Calu3 (cell line): ENCODE results near the gene PLBD2. TPM values are rescaled to one million over a fixed set of nuclear protein-coding genes. Genes with fewer than 3 reads are reported as not detected.

Experiments
- BruUV-seq: library from RNA; stranded (reverse); fragments of 400-500 nt; replicated peaks from 2 replicates; lab custom pipeline; 2021; lab: Mats Ljungman, UMichigan
- CTCF ChIA-PET: fragments of 300-600 bp; sonication (Branson Sonifier 250); formaldehyde crosslinking; loops from one replicate; lab custom pipeline; 2022; ENCODE audit warnings: antibody characterized with exemption; lab: Charles Lee
- DNase-seq: peaks from one replicate; pipeline ENCODE4 v3.0.0; 2022
- H3K27ac Mint-ChIP-seq: one replicate; pipeline ENCODE4 v1.8.0; 2022; ENCODE audit warnings: mixed read lengths; ENCODE audit not compliant: unreplicated experiment
- H3K27me3 Mint-ChIP-seq: one replicate; pipeline ENCODE4 v1.8.0; 2022; ENCODE audit warnings: mixed read lengths; ENCODE audit not compliant: unreplicated experiment
- H3K36me3 Mint-ChIP-seq: one replicate; pipeline ENCODE4 v1.8.0; 2022; ENCODE audit warnings: mild to moderate bottlenecking, moderate library complexity, mixed read lengths; ENCODE audit not compliant: insufficient read depth, unreplicated experiment
- H3K4me1 Mint-ChIP-seq: one replicate; pipeline ENCODE4 v1.8.0; 2022; ENCODE audit warnings: mild to moderate bottlenecking, low read depth, mixed read lengths; ENCODE audit not compliant: unreplicated experiment
- H3K4me3 Mint-ChIP-seq: one replicate; pipeline ENCODE4 v1.8.0; 2022; ENCODE audit warnings: mild to moderate bottlenecking, low read depth, moderate library complexity, mixed read lengths; ENCODE audit not compliant: unreplicated experiment
- H3K9me3 Mint-ChIP-seq: one replicate; pipeline ENCODE4 v1.8.0; 2022; ENCODE audit warnings: low read depth, mixed read lengths; ENCODE audit not compliant: unreplicated experiment
- CTCF ChIP-seq: fragments of 200-600 bp; IDR thresholded peaks from one replicate; pipeline ENCODE4 v1.8.0; 2022; ENCODE audit warnings: antibody characterized with exemption; ENCODE audit not compliant: unreplicated experiment
- intact Hi-C: fragments of 100-400 bp; cut with micrococcal nuclease; formaldehyde crosslinking; loops from one replicate; pipeline ENCODE4 v1.10.0; 2022; ENCODE audit not compliant: unreplicated experiment
- total RNA-seq: library from RNA; stranded (reverse); gene quantifications from 2 replicates; pipeline ENCODE4 v1.2.3, GENCODE V29; 2022

The PLBD2 gene
- total RNA-seq, 1 experiment from 2014 or later, result 31.5 TPM

- no peaks in the 10 kb centered on the region for H3K9me3 Mint-ChIP-seq
- CTCF ChIA-PET, result no interaction called here
- H3K27ac Mint-ChIP-seq, result no peak overlapping the region
- H3K27me3 Mint-ChIP-seq, result no peaks in the 10 kb centered on the region
- H3K4me1 Mint-ChIP-seq, result no peaks in the 10 kb centered on the region
- H3K36me3 Mint-ChIP-seq, result peaks cover 6% of the 10 kb centered on the region
- BruUV-seq, result no TSS peak
- DNase-seq, result no peak
- no peak overlapping the region for H3K4me3 Mint-ChIP-seq
- no peak for TF ChIP-seq CTCF
- intact Hi-C loops, result loop anchor here (2.0 kb wide), 1 partner anchor 33 kb away; no protein-coding TSS in a partner anchor
Measured at GRCh38 chr12:113385282-113385882, 27.0 kb downstream of the PLBD2 start.

- no peaks in the 10 kb centered on the region for H3K4me1 Mint-ChIP-seq
- TF ChIP-seq CTCF, result no peak
- H3K27me3 Mint-ChIP-seq, result no peaks in the 10 kb centered on the region
- DNase-seq, result no peak
- CTCF ChIA-PET, result no interaction called here
- BruUV-seq, result no TSS peak
- intact Hi-C loops, result no loop called here
- H3K27ac Mint-ChIP-seq, result no peak overlapping the region
- H3K36me3 Mint-ChIP-seq, result peaks cover 6% of the 10 kb centered on the region
- H3K4me3 Mint-ChIP-seq, result no peak overlapping the region
- no peaks in the 10 kb centered on the region for H3K9me3 Mint-ChIP-seq
Measured at GRCh38 chr12:113386866-113387566, 28.6 kb downstream of the PLBD2 start.

GRCh38 chr12:113387631-113388030 lies 29.2 kb downstream of the PLBD2 start:
- DNase-seq, result no peak
- BruUV-seq, result no TSS peak
- Mint-ChIP-seq H3K4me1 (no peaks in the 10 kb centered on the region), H3K4me3 (no peak overlapping the region), H3K9me3 (no peaks in the 10 kb centered on the region), H3K27me3 (no peaks in the 10 kb centered on the region), H3K27ac (no peak overlapping the region), H3K36me3 (peaks cover 6% of the 10 kb centered on the region)
- CTCF ChIA-PET, result no interaction called here
- intact Hi-C loops, result no loop called here
- TF ChIP-seq CTCF, result no peak

GRCh38 chr12:113388351-113388750 lies 30.0 kb downstream of the PLBD2 start:
- H3K36me3 Mint-ChIP-seq, result peaks cover 6% of the 10 kb centered on the region
- no TSS peak for BruUV-seq
- H3K27me3 Mint-ChIP-seq, result no peaks in the 10 kb centered on the region
- intact Hi-C loops, result no loop called here
- no peak for TF ChIP-seq CTCF
- H3K4me3 Mint-ChIP-seq, result no peak overlapping the region
- no peaks in the 10 kb centered on the region for H3K4me1 Mint-ChIP-seq
- no peaks in the 10 kb centered on the region for H3K9me3 Mint-ChIP-seq
- DNase-seq, result no peak
- CTCF ChIA-PET, result no interaction called here
- no peak overlapping the region for H3K27ac Mint-ChIP-seq
